ENCODE data around the gene MFSD6. TPM values are rescaled to one million over a fixed set of nuclear protein-coding genes. Genes with fewer than 3 reads are reported as not detected.

The MFSD6 gene
- polyA plus RNA-seq, 1 of the 3 experiments (the other 2 are of a cell fraction): 15.1 TPM

DNA sequence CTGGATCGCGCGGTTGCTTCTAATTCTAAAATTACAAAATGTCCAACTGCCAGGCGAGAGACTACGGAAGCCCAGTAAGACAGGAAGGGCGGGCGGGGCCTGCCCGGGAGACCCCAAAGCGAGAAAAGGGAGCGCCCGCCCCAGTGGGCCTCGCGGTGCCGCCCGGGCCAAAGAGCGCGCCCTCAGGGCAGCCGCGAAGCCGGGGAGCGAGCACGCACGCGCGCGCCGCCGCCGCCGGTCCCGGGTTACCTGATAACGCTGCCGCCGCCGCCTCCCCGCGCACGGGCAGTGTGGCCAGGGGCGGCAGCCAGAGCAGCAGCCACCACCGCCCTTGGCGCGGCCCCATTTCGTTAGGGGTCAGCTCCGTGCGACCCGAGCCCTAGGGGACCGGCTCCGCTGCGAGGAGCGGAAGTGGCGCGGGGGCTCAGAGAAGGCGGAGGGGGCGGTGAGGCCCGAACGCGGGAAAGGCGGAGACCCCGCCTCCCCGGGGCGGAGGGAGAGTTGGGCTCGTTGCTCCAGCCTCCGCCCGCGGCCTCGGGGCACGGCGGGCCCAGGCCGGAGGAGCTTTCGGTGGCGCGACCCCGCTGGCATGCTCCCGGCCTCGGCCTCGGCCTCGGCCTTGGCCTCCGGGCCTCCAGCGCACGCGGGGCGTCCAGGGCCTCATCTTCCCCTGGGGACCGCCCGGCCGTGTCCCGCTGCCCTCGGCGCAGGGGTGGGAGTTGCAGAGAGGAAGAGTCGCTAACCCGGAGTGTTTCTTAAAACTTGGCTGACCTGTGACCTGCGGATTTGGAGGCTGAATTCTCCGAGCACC is 126.4 kb downstream of the MFSD6 start, which contains the start of gene NEMP2 (continued):
- peak; percentile 49; the same call in 1 of the 2 replicates for TF ChIP-seq POLR2AphosphoS5 (IDR thresholded peaks at IDR 0.05; ENCODE audit: low read depth, low read length)
- no peak for TF ChIP-seq SMC3 (IDR thresholded peaks at IDR 0.05; ENCODE audit: low read depth, low read length)
- TF ChIP-seq CHD2 (IDR thresholded peaks at IDR 0.05; ENCODE audit: low read length, partially characterized antibody): no peak
- TF ChIP-seq CTCF (IDR thresholded peaks at IDR 0.05): no peak
- no peak for TF ChIP-seq ELF1 (IDR thresholded peaks at IDR 0.05)
- TF ChIP-seq, protein P1, sequence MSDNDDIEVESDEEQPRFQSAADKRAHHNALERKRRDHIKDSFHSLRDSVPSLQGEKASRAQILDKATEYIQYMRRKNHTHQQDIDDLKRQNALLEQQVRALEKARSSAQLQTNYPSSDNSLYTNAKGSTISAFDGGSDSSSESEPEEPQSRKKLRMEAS (IDR thresholded peaks at IDR 0.05; ENCODE audit: low read depth): peak; percentile 65; the same call in 1 of the 2 replicates
- TF ChIP-seq, protein P2, sequence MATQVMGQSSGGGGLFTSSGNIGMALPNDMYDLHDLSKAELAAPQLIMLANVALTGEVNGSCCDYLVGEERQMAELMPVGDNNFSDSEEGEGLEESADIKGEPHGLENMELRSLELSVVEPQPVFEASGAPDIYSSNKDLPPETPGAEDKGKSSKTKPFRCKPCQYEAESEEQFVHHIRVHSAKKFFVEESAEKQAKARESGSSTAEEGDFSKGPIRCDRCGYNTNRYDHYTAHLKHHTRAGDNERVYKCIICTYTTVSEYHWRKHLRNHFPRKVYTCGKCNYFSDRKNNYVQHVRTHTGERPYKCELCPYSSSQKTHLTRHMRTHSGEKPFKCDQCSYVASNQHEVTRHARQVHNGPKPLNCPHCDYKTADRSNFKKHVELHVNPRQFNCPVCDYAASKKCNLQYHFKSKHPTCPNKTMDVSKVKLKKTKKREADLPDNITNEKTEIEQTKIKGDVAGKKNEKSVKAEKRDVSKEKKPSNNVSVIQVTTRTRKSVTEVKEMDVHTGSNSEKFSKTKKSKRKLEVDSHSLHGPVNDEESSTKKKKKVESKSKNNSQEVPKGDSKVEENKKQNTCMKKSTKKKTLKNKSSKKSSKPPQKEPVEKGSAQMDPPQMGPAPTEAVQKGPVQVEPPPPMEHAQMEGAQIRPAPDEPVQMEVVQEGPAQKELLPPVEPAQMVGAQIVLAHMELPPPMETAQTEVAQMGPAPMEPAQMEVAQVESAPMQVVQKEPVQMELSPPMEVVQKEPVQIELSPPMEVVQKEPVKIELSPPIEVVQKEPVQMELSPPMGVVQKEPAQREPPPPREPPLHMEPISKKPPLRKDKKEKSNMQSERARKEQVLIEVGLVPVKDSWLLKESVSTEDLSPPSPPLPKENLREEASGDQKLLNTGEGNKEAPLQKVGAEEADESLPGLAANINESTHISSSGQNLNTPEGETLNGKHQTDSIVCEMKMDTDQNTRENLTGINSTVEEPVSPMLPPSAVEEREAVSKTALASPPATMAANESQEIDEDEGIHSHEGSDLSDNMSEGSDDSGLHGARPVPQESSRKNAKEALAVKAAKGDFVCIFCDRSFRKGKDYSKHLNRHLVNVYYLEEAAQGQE (IDR thresholded peaks at IDR 0.05; ENCODE audit: low read depth, low read length): no peak
- TF ChIP-seq TAF1 (IDR thresholded peaks at IDR 0.05; ENCODE audit: borderline replicate concordance, low read depth, low read length): peak; percentile 43
- no peak for TF ChIP-seq YY1 (IDR thresholded peaks at IDR 0.05; ENCODE audit: low read depth)
- TF ChIP-seq MXI1 (IDR thresholded peaks at IDR 0.05; ENCODE audit: low read depth, low read length): 0 out of 2 replicates have a peak, but pooled peaks have one; percentile 46
- TF ChIP-seq, protein P3, sequence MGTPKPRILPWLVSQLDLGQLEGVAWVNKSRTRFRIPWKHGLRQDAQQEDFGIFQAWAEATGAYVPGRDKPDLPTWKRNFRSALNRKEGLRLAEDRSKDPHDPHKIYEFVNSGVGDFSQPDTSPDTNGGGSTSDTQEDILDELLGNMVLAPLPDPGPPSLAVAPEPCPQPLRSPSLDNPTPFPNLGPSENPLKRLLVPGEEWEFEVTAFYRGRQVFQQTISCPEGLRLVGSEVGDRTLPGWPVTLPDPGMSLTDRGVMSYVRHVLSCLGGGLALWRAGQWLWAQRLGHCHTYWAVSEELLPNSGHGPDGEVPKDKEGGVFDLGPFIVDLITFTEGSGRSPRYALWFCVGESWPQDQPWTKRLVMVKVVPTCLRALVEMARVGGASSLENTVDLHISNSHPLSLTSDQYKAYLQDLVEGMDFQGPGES (IDR thresholded peaks at IDR 0.05; ENCODE audit: low read depth, low read length): no peak

GRCh38 chr2:190535121-190535439 is 126.9 kb downstream of the MFSD6 start:
- Histone ChIP-seq H3K4me2 (peak overlapping the region; percentile 84), H3F3A (replicated peaks; ENCODE audit: insufficient read depth) (peaks cover 5% of the 10 kb centered on the region), H3K27ac (ENCODE audit: low read depth in 2 of 2, low read length in 1 of 2) (peak overlapping the region in 1 of 2 experiments; percentile 84; a peak in 2 of 4 replicates), H4K20me1 (ENCODE audit: insufficient read depth) (no peaks in the 10 kb centered on the region), H3K9ac (peak overlapping the region; percentile 85), H3K27me3 (ENCODE audit: insufficient read depth) (no peaks in the 10 kb centered on the region), H3K4me1 (ENCODE audit: control insufficient read depth in 1 of 2, insufficient read depth in 2 of 2, low read depth in 1 of 2, low read length in 1 of 2) (peaks cover 0 to 7% of the 10 kb centered on the region in 2 experiments; a peak in 2 of 4 replicates), H3K4me3 (ENCODE audit: low read depth in 2 of 2, low read length in 1 of 2) (peak overlapping the region; percentile 75 to 76), H2AFZ (ENCODE audit: low read depth) (peak overlapping the region; percentile 98), H3K9me3 (peaks cover 10% of the 10 kb centered on the region), H3K36me3 (replicated peaks in 1 of 2; ENCODE audit: control insufficient read depth in 1 of 2, insufficient read depth in 2 of 2, low read length in 1 of 2) (no peaks in the 10 kb centered on the region), H3K9me2 (no peaks in the 10 kb centered on the region), H3K79me2 (ENCODE audit: insufficient read depth) (no peaks in the 10 kb centered on the region)
- ChIA-PET CTCF (interaction anchor here (0.6 kb wide), 1 partner anchor 88 kb away, joined by 3 read pairs; no protein-coding TSS in a partner anchor), POLR2A (interaction anchor here (0.8 kb wide), 2 partner anchors 18 to 113 kb away, joined by 3 to 4 read pairs; partner anchors contain the start of gene NAB1)
- DNase-seq: no peak
- WGBS (ENCODE audit: low lambda C conversion rate): 34% methylated on average over 7 of the region's 7 CpGs
- TF ChIP-seq RAD21 (IDR thresholded peaks at IDR 0.05; ENCODE audit: low read length): no peak
- no peak for TF ChIP-seq MXI1 (IDR thresholded peaks at IDR 0.05; ENCODE audit: low read depth, low read length)
- no peak; the same call in 1 of the 2 replicates for TF ChIP-seq PBX3 (IDR thresholded peaks at IDR 0.05)
- TF ChIP-seq EZH2phosphoT487 (IDR thresholded peaks at IDR 0.05; ENCODE audit: borderline replicate concordance, low read depth): no peak
- no peak for TF ChIP-seq FOXM1 (IDR thresholded peaks at IDR 0.05; ENCODE audit: low read depth)
- no peak for TF ChIP-seq TAF1 (IDR thresholded peaks at IDR 0.05; ENCODE audit: borderline replicate concordance, low read depth, low read length)
- TF ChIP-seq, protein P2 (IDR thresholded peaks at IDR 0.05; ENCODE audit: low read depth, low read length): no peak
- TF ChIP-seq FOXJ3 (CRISPR knock-in tag; IDR thresholded peaks at IDR 0.05): no peak
